ENCODE results near the gene TYW1.
"Not testable (repeated sequence)": the region's sequence is repeated elsewhere in the genome, so short reads cannot be mapped to it uniquely, and the experiment has no call there.

TYW1 gene

GRCh38 chr7:67022511-67022910 is 25.9 kb downstream of the TYW1 start:
- Histone ChIP-seq H4K8ac (ENCODE audit: low read depth, low read length) (no peak overlapping the region), H4K12ac (ENCODE audit: low read depth, low read length) (no peak overlapping the region), H3K27ac (ENCODE audit: low read depth, low read length) (no peak overlapping the region), H4K91ac (ENCODE audit: low read depth, low read length) (no peak overlapping the region), H3K4me1 (ENCODE audit: control insufficient read depth in 1 of 2, insufficient read depth in 2 of 2, low read length in 2 of 2) (no peaks in the 10 kb centered on the region), H3K23ac (ENCODE audit: low read length) (no peak overlapping the region), H3K79me1 (ENCODE audit: low read length) (peaks cover 2% of the 10 kb centered on the region), H3K9me3 (ENCODE audit: insufficient read depth, low read depth, low read length) (no peaks in the 10 kb centered on the region), H3K18ac (ENCODE audit: low read length) (no peak overlapping the region), H3K4ac (ENCODE audit: low read depth, low read length) (no peak overlapping the region), H3K4me2 (ENCODE audit: low read length) (no peak overlapping the region), H2AFZ (ENCODE audit: insufficient read depth, low read length, poor library complexity) (no peak overlapping the region), H2BK12ac (ENCODE audit: low read length) (no peak overlapping the region), H2BK5ac (ENCODE audit: low read depth, low read length, poor library complexity) (no peak overlapping the region), H3K79me2 (ENCODE audit: control insufficient read depth, insufficient read depth, low read length, poor library complexity) (no peaks in the 10 kb centered on the region), H3K9ac (ENCODE audit: low read length) (no peak overlapping the region), H2AK5ac (ENCODE audit: low read length) (no peak overlapping the region), H3K27me3 (ENCODE audit: insufficient read depth, low read length) (no peaks in the 10 kb centered on the region), H3K4me3 (ENCODE audit: low read depth, low read length) (no peak overlapping the region), H2BK120ac (ENCODE audit: insufficient read depth, low read length, poor library complexity) (no peak overlapping the region), H3K14ac (ENCODE audit: low read length) (no peak overlapping the region), H3K36me3 (ENCODE audit: control insufficient read depth in 1 of 2, insufficient read depth in 2 of 2, low read length in 2 of 2) (peaks cover 16 to 23% of the 10 kb centered on the region in 2 experiments)
- DNase-seq: no peak
- WGBS (ENCODE audit: extremely low coverage, insufficient coverage, insufficient read length): no CpG with 5 or more reads among the region's 3 CpGs

- not testable (repeated sequence) for DNase-seq; H3K79me2 ChIP-seq (ENCODE audit: control insufficient read depth, insufficient read depth, low read length, poor library complexity); H3K27me3 ChIP-seq (ENCODE audit: insufficient read depth, low read length); H3K4me2 ChIP-seq (ENCODE audit: low read length); H3K9ac ChIP-seq (ENCODE audit: low read length); H3K9me3 ChIP-seq (ENCODE audit: insufficient read depth, low read depth, low read length); H2BK120ac ChIP-seq (ENCODE audit: insufficient read depth, low read length, poor library complexity); H3K4me1 ChIP-seq (ENCODE audit: control insufficient read depth in 1 of 2, insufficient read depth in 2 of 2, low read length in 2 of 2); H3K4me3 ChIP-seq (ENCODE audit: low read depth, low read length); H4K12ac ChIP-seq (ENCODE audit: low read depth, low read length); H3K4ac ChIP-seq (ENCODE audit: low read depth, low read length); H3K14ac ChIP-seq (ENCODE audit: low read length); H2BK5ac ChIP-seq (ENCODE audit: low read depth, low read length, poor library complexity); H2AFZ ChIP-seq (ENCODE audit: insufficient read depth, low read length, poor library complexity); H2AK5ac ChIP-seq (ENCODE audit: low read length); H3K18ac ChIP-seq (ENCODE audit: low read length); H4K91ac ChIP-seq (ENCODE audit: low read depth, low read length); H2BK12ac ChIP-seq (ENCODE audit: low read length); H3K23ac ChIP-seq (ENCODE audit: low read length); H3K79me1 ChIP-seq (ENCODE audit: low read length); H4K8ac ChIP-seq (ENCODE audit: low read depth, low read length)
- Histone ChIP-seq H3K36me3 (ENCODE audit: control insufficient read depth in 1 of 2, insufficient read depth in 2 of 2, low read length in 2 of 2) (peaks cover 5 to 15% of the 10 kb centered on the region in 2 experiments), H3K27ac (ENCODE audit: low read depth, low read length) (peak overlapping the region; percentile 25)
- WGBS (ENCODE audit: extremely low coverage, insufficient coverage, insufficient read length): no CpG with 5 or more reads among the region's 1 CpG
Observed at GRCh38 chr7:67025459-67025858, 28.8 kb downstream of the TYW1 start.

GRCh38 chr7:67031685-67032084 is 35.1 kb downstream of the TYW1 start:
- not testable (repeated sequence) for H3K79me2 ChIP-seq (ENCODE audit: control insufficient read depth, insufficient read depth, low read length, poor library complexity); H3K4me3 ChIP-seq (ENCODE audit: low read depth, low read length); H3K36me3 ChIP-seq (ENCODE audit: control insufficient read depth in 1 of 2, insufficient read depth in 2 of 2, low read length in 2 of 2); H3K27me3 ChIP-seq (ENCODE audit: insufficient read depth, low read length); H3K9ac ChIP-seq (ENCODE audit: low read length); H3K9me3 ChIP-seq (ENCODE audit: insufficient read depth, low read depth, low read length); H3K79me1 ChIP-seq (ENCODE audit: low read length); H2BK120ac ChIP-seq (ENCODE audit: insufficient read depth, low read length, poor library complexity); DNase-seq; H4K91ac ChIP-seq (ENCODE audit: low read depth, low read length); H3K27ac ChIP-seq (ENCODE audit: low read depth, low read length); H2AK5ac ChIP-seq (ENCODE audit: low read length); H2AFZ ChIP-seq (ENCODE audit: insufficient read depth, low read length, poor library complexity); H4K8ac ChIP-seq (ENCODE audit: low read depth, low read length); H3K23ac ChIP-seq (ENCODE audit: low read length); H2BK5ac ChIP-seq (ENCODE audit: low read depth, low read length, poor library complexity); H3K4me1 ChIP-seq (ENCODE audit: control insufficient read depth in 1 of 2, insufficient read depth in 2 of 2, low read length in 2 of 2); H3K18ac ChIP-seq (ENCODE audit: low read length); H4K12ac ChIP-seq (ENCODE audit: low read depth, low read length); H3K4ac ChIP-seq (ENCODE audit: low read depth, low read length); H2BK12ac ChIP-seq (ENCODE audit: low read length); H3K4me2 ChIP-seq (ENCODE audit: low read length); H3K14ac ChIP-seq (ENCODE audit: low read length)
- WGBS (ENCODE audit: extremely low coverage, insufficient coverage, insufficient read length): no CpG with 5 or more reads among the region's 2 CpGs

- Histone ChIP-seq H3K23ac (ENCODE audit: low read length) (no peak overlapping the region), H3K4me2 (ENCODE audit: low read length) (no peak overlapping the region), H3K18ac (ENCODE audit: low read length) (no peak overlapping the region), H2BK5ac (ENCODE audit: low read depth, low read length, poor library complexity) (no peak overlapping the region), H3K27me3 (ENCODE audit: insufficient read depth, low read length) (no peaks in the 10 kb centered on the region), H2BK120ac (ENCODE audit: insufficient read depth, low read length, poor library complexity) (no peak overlapping the region), H4K91ac (ENCODE audit: low read depth, low read length) (no peak overlapping the region), H3K27ac (ENCODE audit: low read depth, low read length) (no peak overlapping the region), H2BK12ac (ENCODE audit: low read length) (no peak overlapping the region), H4K12ac (ENCODE audit: low read depth, low read length) (no peak overlapping the region), H3K4ac (ENCODE audit: low read depth, low read length) (no peak overlapping the region), H3K4me3 (ENCODE audit: low read depth, low read length) (no peak overlapping the region), H3K4me1 (ENCODE audit: control insufficient read depth in 1 of 2, insufficient read depth in 2 of 2, low read length in 2 of 2) (no peaks in the 10 kb centered on the region), H3K9ac (ENCODE audit: low read length) (no peak overlapping the region), H3K14ac (ENCODE audit: low read length) (no peak overlapping the region), H2AK5ac (ENCODE audit: low read length) (no peak overlapping the region), H3K36me3 (ENCODE audit: control insufficient read depth in 1 of 2, insufficient read depth in 2 of 2, low read length in 2 of 2) (peaks cover 5 to 7% of the 10 kb centered on the region in 2 experiments), H2AFZ (ENCODE audit: insufficient read depth, low read length, poor library complexity) (no peak overlapping the region), H3K9me3 (ENCODE audit: insufficient read depth, low read depth, low read length) (peaks cover 3% of the 10 kb centered on the region), H3K79me1 (ENCODE audit: low read length) (no peaks in the 10 kb centered on the region), H3K79me2 (ENCODE audit: control insufficient read depth, insufficient read depth, low read length, poor library complexity) (no peaks in the 10 kb centered on the region), H4K8ac (ENCODE audit: low read depth, low read length) (no peak overlapping the region)
- DNase-seq: peak in 1 of 2 donors; percentile 17
- WGBS (ENCODE audit: extremely low coverage, insufficient coverage, insufficient read length): no CpG with 5 or more reads among the region's 5 CpGs
Observed at GRCh38 chr7:67033251-67033650, 36.6 kb downstream of the TYW1 start.

Measured in trophoblast cell (in vitro differentiated cells and primary cell).